Neural crest cell (in vitro differentiated cells): ENCODE measurements around the gene FAM171A1. TPM values are rescaled to one million over a fixed set of nuclear protein-coding genes. Genes with fewer than 3 reads are reported as not detected.

Experiments
- DNase-seq: peaks from one replicate; pipeline ENCODE4 v3.0.0; 2021; ENCODE audit warnings: low read depth, mixed read lengths, low spot score
- H3K27ac Mint-ChIP-seq: one replicate; pipeline ENCODE4 v1.8.0; 2021; ENCODE audit warnings: mild to moderate bottlenecking, mixed read lengths; ENCODE audit not compliant: unreplicated experiment
- H3K27me3 Mint-ChIP-seq: 2 replicates; pipeline ENCODE4 v1.8.0; 2021; ENCODE audit warnings: low read depth, mild to moderate bottlenecking, mixed read lengths
- H3K36me3 Mint-ChIP-seq: 2 replicates; pipeline ENCODE4 v1.8.0; 2021; ENCODE audit warnings: low read depth, mild to moderate bottlenecking, mixed read lengths
- H3K4me1 Mint-ChIP-seq: 2 replicates; pipeline ENCODE4 v1.8.0; 2021; ENCODE audit warnings: mixed read lengths
- H3K4me3 Mint-ChIP-seq: one replicate; pipeline ENCODE4 v1.8.0; 2021; ENCODE audit warnings: mild to moderate bottlenecking, mixed read lengths
- H3K9me3 Mint-ChIP-seq: 2 replicates; pipeline ENCODE4 v1.8.0; 2021; ENCODE audit warnings: mixed read lengths
- total RNA-seq: library from RNA; stranded (reverse); gene quantifications from 2 replicates; pipeline ENCODE4 v1.2.1, GENCODE V29; 2021
- TF ChIP-seq, protein P1 (sequence below): fragments of 200-600 bp; sonication (generic); conservative IDR thresholded peaks from 2 replicates; pipeline ENCODE4 v1.5.0; 2021; ENCODE audit warnings: antibody characterized with exemption, mild to moderate bottlenecking

FAM171A1 gene
- total RNA-seq, 1 donor from 2014 or later: 64.2 TPM

DNA sequence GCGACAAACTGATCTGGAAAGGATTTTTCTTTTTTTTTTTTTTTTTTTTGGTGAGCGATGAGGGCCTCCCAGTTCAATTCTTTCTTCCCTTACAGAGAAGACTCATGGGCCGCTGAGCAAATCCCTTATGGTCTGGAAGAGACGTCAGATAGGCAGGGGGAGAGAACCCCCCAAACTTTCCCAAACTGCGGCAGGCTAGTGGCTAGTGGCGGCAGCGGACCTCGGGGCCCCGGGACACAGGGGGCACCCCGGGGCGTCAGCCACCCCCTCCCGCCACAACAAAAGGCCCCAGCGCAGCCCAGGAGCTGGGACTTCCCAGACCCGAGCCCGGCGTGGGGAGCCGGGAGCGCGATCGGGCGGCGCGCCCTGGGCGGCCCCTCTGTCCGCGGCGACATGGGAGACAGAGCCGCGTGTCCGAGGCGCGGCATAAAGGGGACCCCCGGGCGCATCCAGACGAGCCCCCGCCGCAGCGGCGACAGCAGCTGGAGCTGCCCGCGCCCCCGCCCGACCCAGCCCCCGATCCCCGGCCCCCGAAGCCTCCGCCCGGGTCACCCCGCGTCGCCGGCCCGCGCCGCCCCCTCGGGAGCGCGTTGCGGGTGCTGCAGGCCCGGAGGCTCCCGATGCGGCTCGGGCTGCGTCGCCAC is 755 bp downstream of the FAM171A1 start:
- DNase-seq: peak; percentile 20
- Mint-ChIP-seq H3K27ac (peak overlapping the region; percentile 97), H3K9me3 (no peaks in the 10 kb centered on the region), H3K4me3 (peak overlapping the region; percentile 96), H3K4me1 (peaks cover 27% of the 10 kb centered on the region), H3K27me3 (peaks cover 29% of the 10 kb centered on the region), H3K36me3 (no peaks in the 10 kb centered on the region)
- TF ChIP-seq, protein P1, sequence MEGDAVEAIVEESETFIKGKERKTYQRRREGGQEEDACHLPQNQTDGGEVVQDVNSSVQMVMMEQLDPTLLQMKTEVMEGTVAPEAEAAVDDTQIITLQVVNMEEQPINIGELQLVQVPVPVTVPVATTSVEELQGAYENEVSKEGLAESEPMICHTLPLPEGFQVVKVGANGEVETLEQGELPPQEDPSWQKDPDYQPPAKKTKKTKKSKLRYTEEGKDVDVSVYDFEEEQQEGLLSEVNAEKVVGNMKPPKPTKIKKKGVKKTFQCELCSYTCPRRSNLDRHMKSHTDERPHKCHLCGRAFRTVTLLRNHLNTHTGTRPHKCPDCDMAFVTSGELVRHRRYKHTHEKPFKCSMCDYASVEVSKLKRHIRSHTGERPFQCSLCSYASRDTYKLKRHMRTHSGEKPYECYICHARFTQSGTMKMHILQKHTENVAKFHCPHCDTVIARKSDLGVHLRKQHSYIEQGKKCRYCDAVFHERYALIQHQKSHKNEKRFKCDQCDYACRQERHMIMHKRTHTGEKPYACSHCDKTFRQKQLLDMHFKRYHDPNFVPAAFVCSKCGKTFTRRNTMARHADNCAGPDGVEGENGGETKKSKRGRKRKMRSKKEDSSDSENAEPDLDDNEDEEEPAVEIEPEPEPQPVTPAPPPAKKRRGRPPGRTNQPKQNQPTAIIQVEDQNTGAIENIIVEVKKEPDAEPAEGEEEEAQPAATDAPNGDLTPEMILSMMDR: no peak

DNA sequence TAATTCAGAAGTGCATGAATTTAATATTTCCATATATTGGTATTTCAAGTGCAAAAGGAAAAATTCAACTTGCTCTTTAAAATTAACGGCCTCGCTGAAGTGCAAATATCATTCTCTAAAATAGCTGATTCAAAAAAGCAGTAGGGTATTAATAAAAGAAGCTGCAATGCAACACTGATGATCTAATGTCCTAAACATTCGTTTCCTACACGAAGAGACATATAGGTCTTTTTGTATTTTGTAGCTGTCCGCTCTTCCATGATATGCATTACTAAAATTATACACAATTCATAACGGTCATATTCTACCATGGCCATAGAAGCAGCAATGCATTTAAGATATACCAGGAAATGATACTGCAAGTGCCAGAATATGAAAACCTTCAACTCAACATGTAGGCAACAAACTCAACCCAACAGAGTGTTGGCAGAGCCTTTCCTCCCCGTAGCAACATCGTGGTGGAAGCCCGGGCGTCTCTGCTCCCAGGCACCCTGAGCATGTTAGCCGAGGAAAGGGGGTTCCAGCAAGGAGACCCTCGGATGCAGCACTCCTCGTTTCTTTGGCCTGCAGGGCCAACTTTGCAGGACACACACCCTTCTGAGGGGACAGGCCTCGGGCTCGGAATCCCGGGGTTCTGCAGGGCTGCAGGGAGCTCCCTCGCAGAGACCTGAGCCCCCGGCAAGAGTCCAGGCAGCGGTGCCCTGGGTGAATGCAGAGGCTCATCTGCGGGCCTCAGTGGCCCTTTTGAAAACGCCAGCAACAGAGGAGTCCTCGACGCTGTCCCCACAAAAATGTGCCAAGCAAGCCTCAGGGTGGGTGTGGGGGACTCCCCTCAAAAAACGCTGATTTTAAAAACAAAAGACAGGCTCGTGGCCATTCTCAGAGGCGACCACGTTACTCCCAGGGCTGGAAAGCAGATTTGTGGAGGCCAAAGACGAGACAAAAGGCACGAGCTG is 1.6 kb downstream of the FAM171A1 start:
- Mint-ChIP-seq H3K9me3 (no peaks in the 10 kb centered on the region), H3K27me3 (peaks cover 25% of the 10 kb centered on the region), H3K36me3 (peaks cover 5% of the 10 kb centered on the region), H3K4me1 (peaks cover 30% of the 10 kb centered on the region), H3K4me3 (peak overlapping the region; percentile 96), H3K27ac (peak overlapping the region; percentile 97)
- TF ChIP-seq, protein P1: no peak
- peak; percentile 14 for DNase-seq

DNA sequence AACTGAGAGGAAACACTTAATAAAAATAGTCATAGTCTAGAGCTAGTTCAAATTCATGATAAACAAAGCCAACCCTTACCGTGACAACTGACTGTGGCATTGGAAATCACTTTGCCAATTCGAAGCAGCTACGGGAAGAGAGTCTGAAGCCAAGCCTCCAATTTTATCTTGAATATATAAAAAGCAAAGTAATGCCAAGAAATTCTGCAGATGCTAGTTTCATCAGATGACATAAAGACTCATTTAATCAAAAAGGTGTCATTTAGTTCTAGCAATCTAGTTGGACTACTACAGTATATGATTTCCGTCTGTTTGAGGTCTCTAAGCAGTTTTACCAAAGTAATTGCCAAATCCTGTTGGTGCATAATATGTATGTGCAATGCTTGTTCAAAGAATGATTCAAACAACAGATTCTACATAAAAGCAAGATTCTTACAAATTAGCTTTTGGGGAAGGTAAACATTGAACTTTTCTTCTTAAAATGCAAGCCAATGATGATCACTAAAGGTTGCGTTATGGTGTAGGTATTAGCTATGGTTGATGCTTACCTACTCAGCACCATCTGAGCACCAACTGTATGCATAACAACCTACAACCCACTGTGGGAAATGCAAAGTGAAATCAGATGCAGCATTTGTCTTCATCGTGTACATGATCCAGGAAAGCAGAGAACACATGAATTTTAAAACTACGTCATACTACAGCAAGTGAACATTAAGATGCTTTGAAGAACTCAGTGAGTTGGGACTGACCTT is 2.8 kb downstream of the FAM171A1 start:
- Mint-ChIP-seq H3K9me3 (no peaks in the 10 kb centered on the region), H3K27me3 (peaks cover 14% of the 10 kb centered on the region), H3K36me3 (peaks cover 5% of the 10 kb centered on the region), H3K4me3 (peak overlapping the region; percentile 52), H3K27ac (no peak overlapping the region), H3K4me1 (peaks cover 33% of the 10 kb centered on the region)
- no peak for DNase-seq
- TF ChIP-seq, protein P1: no peak

DNA sequence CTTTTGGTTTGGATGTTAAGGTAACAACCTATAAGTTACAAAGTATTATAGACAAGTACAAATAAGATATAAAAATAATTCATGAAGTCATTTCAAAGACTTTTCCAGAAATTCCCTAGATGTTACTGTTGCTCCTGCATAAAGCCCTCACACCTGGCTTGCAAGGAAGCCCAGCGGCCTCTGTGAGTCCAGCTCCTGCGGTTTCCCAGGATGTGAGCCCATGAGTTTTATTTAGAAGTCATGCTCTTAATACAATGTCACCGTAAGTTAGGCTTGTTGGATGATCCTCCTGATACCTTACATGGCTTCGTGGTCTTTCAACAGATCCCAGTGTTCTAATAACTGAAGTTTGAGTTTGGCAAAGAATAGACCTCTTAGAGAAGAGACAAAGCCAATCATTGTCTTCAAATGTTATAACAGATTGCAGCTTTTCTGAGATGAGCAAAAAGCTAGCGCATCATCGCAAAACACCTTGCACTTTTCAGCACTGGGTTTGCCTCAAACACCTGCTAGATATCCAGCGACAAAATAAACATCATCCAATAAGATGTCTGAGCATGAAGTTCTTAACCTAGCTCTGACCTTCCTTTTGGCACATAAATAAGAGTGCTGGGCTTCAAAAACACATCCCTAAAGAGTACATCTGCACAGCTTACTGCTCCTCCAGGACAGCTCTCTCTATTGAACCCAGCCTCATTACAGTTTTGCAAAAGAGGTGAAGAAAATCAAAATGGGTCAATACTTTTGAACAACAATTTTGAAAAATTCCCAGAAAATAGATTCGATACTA is 3.6 kb downstream of the FAM171A1 start:
- DNase-seq: no peak
- H3K4me3 Mint-ChIP-seq: peak overlapping the region; percentile 21
- TF ChIP-seq, protein P1: no peak

More for the DNA sequence above, 3.6 kb downstream of the FAM171A1 start:
- H3K4me1 Mint-ChIP-seq: peaks cover 39% of the 10 kb centered on the region
- peaks cover 7% of the 10 kb centered on the region for H3K27me3 Mint-ChIP-seq
- peaks cover 5% of the 10 kb centered on the region for H3K36me3 Mint-ChIP-seq
- no peak overlapping the region for H3K27ac Mint-ChIP-seq
- H3K9me3 Mint-ChIP-seq: no peaks in the 10 kb centered on the region
